ENCODE results near the gene PALD1.

The PALD1 gene

DNA sequence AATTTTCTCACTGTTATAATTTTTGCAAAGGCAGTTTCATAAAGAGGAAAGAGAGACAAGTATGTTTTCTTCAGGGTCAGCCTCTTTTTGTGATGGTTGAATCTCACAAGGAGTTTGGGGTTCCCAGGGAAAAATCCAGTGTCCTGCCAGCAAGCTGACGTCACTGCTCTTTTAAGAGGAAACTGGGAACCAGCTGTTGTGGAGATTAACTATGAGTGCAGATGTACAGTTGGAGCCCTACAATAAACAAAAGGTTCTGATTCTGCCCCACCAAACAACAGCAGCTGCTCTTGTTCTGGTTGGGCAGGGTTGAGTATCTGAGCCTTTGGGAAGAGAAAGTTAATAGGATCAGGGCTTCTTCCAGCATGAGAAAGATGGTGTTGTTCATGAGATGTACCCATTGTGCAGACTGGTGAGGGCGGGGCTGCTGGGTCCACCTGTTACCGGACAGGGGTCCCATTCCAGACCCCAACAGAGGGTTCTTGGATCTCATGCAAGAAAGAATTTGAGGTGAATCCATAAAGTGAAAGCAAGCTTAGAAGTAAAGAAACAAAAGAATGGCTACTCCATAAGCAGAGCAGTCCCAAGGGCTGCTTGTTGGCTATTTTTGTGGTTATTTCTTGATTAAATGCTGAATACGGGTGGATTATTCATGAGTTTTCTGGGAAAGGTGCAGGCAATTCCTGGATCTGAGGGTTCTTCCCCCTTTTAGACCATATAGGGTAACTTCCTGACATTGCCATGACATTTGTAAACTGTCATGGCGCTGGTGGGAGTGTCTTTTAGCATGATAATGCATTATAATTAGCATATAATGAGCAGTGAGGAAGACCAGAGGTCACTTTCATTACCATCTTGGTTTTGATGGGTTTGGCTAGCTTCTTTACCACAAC, 111.4 kb downstream of the PALD1 start:
- DNase-seq (ENCODE audit: extremely low spot score): no peak
- TF ChIP-seq SUZ12 (IDR thresholded peaks at IDR 0.05) (no peak), L3MBTL2 (conservative IDR thresholded peaks at IDR 0.05) (no peak), FOXM1 (IDR thresholded peaks at IDR 0.05; ENCODE audit: borderline replicate concordance) (no peak), FOXA1 (IDR thresholded peaks at IDR 0.05) (no peak), BHLHE40 (IDR thresholded peaks at IDR 0.05; ENCODE audit: borderline replicate concordance) (no peak)
- POLR2A ChIA-PET: no interaction called here
- CTCF ChIA-PET: no interaction called here

DNA sequence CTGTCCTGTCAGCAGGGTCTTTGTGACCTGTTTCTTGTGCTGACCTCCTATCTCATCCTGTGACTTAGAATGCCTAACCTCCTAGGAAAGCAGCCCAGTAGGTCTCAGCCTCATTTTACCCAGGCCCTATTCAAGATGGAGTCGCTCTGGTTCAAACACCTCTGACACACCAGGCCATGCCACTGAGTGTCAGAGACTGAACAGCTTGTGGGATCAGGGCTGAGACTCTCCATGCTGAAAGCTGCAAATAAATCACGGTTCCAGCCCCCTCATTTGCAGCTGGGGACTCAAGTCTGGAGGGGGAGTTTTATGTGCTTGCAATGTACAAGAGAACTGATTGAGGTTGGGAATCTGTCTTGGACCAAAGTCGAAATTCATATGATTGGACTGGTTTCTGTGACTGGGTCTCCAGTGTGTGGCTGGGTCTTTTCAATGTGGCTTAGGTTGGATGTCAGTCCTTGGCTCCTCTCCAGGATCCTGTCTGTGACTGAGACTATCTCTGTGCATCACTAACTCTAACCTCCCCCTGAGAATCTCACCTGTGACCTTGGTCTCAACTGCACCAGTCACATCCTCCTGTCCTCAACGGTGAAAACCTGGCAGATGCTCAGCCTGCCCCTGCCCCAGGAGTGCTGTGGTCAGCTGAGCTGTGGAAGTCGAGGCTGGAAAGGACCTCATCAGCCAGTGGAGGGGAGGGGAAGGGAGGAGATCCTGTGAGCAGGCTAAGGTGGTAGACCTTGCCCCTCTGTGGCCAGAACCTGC, 112.3 kb downstream of the PALD1 start:
- no peak for DNase-seq (ENCODE audit: extremely low spot score)
- TF ChIP-seq HDGF (IDR thresholded peaks at IDR 0.05; ENCODE audit: borderline replicate concordance) (no peak), ZNF384 (IDR thresholded peaks at IDR 0.05) (no peak), FOXA1 (IDR thresholded peaks at IDR 0.05) (no peak), ARNT (IDR thresholded peaks at IDR 0.05) (no peak), L3MBTL2 (conservative IDR thresholded peaks at IDR 0.05) (no peak), SUZ12 (IDR thresholded peaks at IDR 0.05) (no peak), LEF1 (IDR thresholded peaks at IDR 0.05; ENCODE audit: borderline replicate concordance) (no peak)
- TF ChIP-seq, protein P1, sequence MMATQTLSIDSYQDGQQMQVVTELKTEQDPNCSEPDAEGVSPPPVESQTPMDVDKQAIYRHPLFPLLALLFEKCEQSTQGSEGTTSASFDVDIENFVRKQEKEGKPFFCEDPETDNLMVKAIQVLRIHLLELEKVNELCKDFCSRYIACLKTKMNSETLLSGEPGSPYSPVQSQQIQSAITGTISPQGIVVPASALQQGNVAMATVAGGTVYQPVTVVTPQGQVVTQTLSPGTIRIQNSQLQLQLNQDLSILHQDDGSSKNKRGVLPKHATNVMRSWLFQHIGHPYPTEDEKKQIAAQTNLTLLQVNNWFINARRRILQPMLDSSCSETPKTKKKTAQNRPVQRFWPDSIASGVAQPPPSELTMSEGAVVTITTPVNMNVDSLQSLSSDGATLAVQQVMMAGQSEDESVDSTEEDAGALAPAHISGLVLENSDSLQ (IDR thresholded peaks at IDR 0.05): no peak
- ChIA-PET CTCF (no interaction called here), POLR2A (no interaction called here)

DNA sequence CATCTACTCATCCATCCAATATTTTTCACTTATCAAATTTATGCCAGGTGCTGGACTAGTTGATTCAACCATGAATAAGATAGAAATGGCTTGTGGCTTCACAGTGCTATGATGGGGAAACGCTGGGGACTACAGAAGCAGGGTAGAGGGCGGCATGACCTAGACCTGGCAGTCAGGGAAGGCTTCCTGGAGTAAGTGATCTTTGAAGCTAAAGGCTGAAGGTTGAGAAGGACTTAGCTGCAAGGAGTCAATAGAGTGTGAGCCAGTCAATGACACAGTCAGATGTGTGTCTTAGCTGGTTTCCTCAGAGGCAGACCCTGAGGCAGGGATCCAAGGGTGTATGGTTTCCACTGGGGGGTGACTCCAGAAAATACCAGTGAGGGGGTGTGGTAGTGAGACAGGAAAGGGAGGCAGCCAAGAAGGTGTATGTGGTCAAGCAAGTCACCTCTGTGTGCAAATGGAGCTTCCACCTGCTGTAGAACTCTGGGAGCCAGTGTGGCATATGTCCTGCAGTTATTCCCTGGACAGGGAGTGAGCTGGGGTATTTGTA, 113.7 kb downstream of the PALD1 start:
- TF ChIP-seq ZNF384 (IDR thresholded peaks at IDR 0.05): no peak
- TF ChIP-seq HDGF (IDR thresholded peaks at IDR 0.05; ENCODE audit: borderline replicate concordance): no peak
- no peak for TF ChIP-seq FOXM1 (IDR thresholded peaks at IDR 0.05; ENCODE audit: borderline replicate concordance)
- TF ChIP-seq FOXA1 (IDR thresholded peaks at IDR 0.05): no peak
- TF ChIP-seq SP1 (IDR thresholded peaks at IDR 0.05): no peak
- TF ChIP-seq SUZ12 (IDR thresholded peaks at IDR 0.05): no peak
- TF ChIP-seq, protein P1 (IDR thresholded peaks at IDR 0.05): no peak
- TF ChIP-seq FOXK2 (IDR thresholded peaks at IDR 0.05): no peak
- no peak for TF ChIP-seq ELF4 (IDR thresholded peaks at IDR 0.05)
- no peak for TF ChIP-seq BHLHE40 (IDR thresholded peaks at IDR 0.05; ENCODE audit: borderline replicate concordance)
- TF ChIP-seq NFRKB (IDR thresholded peaks at IDR 0.05): no peak
- no peak for TF ChIP-seq CTBP1 (IDR thresholded peaks at IDR 0.05; ENCODE audit: borderline replicate concordance)
- no peak for TF ChIP-seq ARNT (IDR thresholded peaks at IDR 0.05)
- TF ChIP-seq L3MBTL2 (conservative IDR thresholded peaks at IDR 0.05): no peak
- TF ChIP-seq LEF1 (IDR thresholded peaks at IDR 0.05; ENCODE audit: borderline replicate concordance): no peak
- TF ChIP-seq TARDBP (IDR thresholded peaks at IDR 0.05): no peak
- CTCF ChIA-PET: no interaction called here
- DNase-seq (ENCODE audit: extremely low spot score): no peak
- POLR2A ChIA-PET: no interaction called here

DNA sequence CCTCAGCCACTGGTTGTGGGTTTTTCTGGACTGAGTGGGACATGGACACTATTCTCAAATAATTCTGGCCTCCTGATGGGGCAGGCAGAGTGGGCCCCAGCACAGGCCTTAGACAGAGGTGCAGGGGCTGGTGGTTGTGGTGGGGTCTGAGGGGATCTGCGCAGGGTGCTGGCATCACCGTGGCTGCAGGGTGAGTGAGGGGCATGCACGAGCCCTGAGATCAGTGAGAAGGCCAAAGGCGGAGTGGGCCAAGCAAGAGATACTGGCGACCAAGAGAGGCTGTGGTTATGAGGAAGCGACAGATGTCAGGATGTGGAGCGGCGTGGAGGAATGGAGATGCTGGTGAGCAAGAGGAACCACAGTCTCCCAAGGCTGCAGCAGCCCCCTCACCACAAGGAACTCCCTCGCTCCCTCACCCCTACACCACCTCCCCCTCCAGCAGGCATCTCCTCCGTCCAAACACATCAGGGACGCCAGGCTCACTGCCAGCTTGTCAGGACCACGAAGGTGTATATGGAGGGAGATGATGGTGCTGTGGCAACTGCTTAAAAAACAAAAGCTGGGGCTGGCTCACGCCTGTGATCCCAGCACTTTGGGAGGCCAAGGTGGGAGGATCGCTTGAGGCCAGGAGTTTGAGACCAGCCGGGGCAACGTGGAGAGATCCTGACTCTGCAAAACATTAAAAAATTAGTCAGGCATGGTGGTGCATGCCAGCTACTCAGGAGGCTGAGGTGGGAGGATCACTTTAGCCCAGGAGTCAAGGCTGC, 114.4 kb downstream of the PALD1 start:
- DNase-seq (ENCODE audit: extremely low spot score): no peak
- ChIA-PET CTCF (interaction anchor here (0.6 kb wide), 1 partner anchor 187 kb away, joined by 3 read pairs; no protein-coding TSS in a partner anchor), POLR2A (no interaction called here)
- TF ChIP-seq FOXA1 (IDR thresholded peaks at IDR 0.05): no peak
- TF ChIP-seq LEF1 (IDR thresholded peaks at IDR 0.05; ENCODE audit: borderline replicate concordance): no peak
- TF ChIP-seq CTBP1 (IDR thresholded peaks at IDR 0.05; ENCODE audit: borderline replicate concordance): no peak
- no peak for TF ChIP-seq BHLHE40 (IDR thresholded peaks at IDR 0.05; ENCODE audit: borderline replicate concordance)
- TF ChIP-seq FOXK2 (IDR thresholded peaks at IDR 0.05): no peak
- no peak for TF ChIP-seq TARDBP (IDR thresholded peaks at IDR 0.05)
- TF ChIP-seq SUZ12 (IDR thresholded peaks at IDR 0.05): no peak
- TF ChIP-seq SP1 (IDR thresholded peaks at IDR 0.05): no peak
- no peak for TF ChIP-seq ELF4 (IDR thresholded peaks at IDR 0.05)
- no peak for TF ChIP-seq ZNF384 (IDR thresholded peaks at IDR 0.05)
- TF ChIP-seq HDGF (IDR thresholded peaks at IDR 0.05; ENCODE audit: borderline replicate concordance): no peak
- no peak for TF ChIP-seq FOXM1 (IDR thresholded peaks at IDR 0.05; ENCODE audit: borderline replicate concordance)

DNA sequence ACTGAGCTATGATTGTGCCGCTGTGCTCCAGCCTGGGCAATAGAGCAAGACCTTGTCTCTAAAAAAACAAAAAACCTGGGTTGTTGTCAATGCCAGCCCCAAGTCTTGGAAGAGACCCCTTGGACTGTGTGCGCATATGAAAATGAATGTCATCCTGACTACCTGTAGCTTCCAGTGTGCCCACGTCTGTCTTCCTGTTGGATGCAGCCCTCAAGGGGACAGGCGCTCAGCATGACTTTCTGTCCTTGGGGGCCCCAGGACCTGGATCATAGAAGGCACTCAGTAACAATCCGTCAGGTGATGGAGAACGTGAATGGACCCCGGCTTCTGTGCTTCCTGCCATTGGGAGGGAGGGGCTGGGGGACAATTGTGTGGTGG, 114.9 kb downstream of the PALD1 start:
- POLR2A ChIA-PET: no interaction called here
- CTCF ChIA-PET: interaction anchor here (0.6 kb wide), 2 partner anchors 187 to 622 kb away, joined by 3 read pairs; no protein-coding TSS in a partner anchor
- TF ChIP-seq FOXK2 (IDR thresholded peaks at IDR 0.05) (no peak), L3MBTL2 (conservative IDR thresholded peaks at IDR 0.05) (no peak), BHLHE40 (IDR thresholded peaks at IDR 0.05; ENCODE audit: borderline replicate concordance) (no peak), CTBP1 (IDR thresholded peaks at IDR 0.05; ENCODE audit: borderline replicate concordance) (no peak), SUZ12 (IDR thresholded peaks at IDR 0.05) (no peak), TARDBP (IDR thresholded peaks at IDR 0.05) (no peak), LEF1 (IDR thresholded peaks at IDR 0.05; ENCODE audit: borderline replicate concordance) (no peak), HDGF (IDR thresholded peaks at IDR 0.05; ENCODE audit: borderline replicate concordance) (no peak), FOXA1 (IDR thresholded peaks at IDR 0.05) (no peak), FOXM1 (IDR thresholded peaks at IDR 0.05; ENCODE audit: borderline replicate concordance) (no peak), ZNF384 (IDR thresholded peaks at IDR 0.05) (no peak), ARNT (IDR thresholded peaks at IDR 0.05) (no peak), SP1 (IDR thresholded peaks at IDR 0.05) (no peak), ELF4 (IDR thresholded peaks at IDR 0.05) (no peak), NFRKB (IDR thresholded peaks at IDR 0.05) (no peak)
- TF ChIP-seq, protein P1 (IDR thresholded peaks at IDR 0.05): no peak
- no peak for DNase-seq (ENCODE audit: extremely low spot score)

Data from HEK293T (cell line).